ENCODE data around the gene TRIM63. TPM values are rescaled to one million over a fixed set of nuclear protein-coding genes. Genes with fewer than 3 reads are reported as not detected.

TRIM63 gene
- total RNA-seq, 3 donors from 2014 or later (not counting 1 experiment from before 2014, with no cell fraction given): not detected

- Histone ChIP-seq H3K27me3 (ENCODE audit: control insufficient read depth, insufficient read depth, low read length) (no peaks in the 10 kb centered on the region), H3K36me3 (ENCODE audit: control insufficient read depth, insufficient read depth, low read length) (no peaks in the 10 kb centered on the region), H3K27ac (ENCODE audit: low read length) (no peak within 1 kb of the TSS), H3K9me3 (ENCODE audit: control insufficient read depth, insufficient read depth, low read length) (no peaks in the 10 kb centered on the region), H3K4me3 (ENCODE audit: low read length) (no peak within 1 kb of the TSS), H3K4me1 (ENCODE audit: control insufficient read depth, insufficient read depth, low read length) (peaks cover 6% of the 10 kb centered on the region)
- Mint-ChIP-seq H3K27ac (no peak within 1 kb of the TSS), H3K27me3 (ENCODE audit: low read depth in 2 of 2) (peaks cover 0 to 10% of the 10 kb centered on the region in 2 donors), H3K36me3 (no peaks in the 10 kb centered on the region), H3K4me3 (no peak within 1 kb of the TSS), H3K4me1 (peaks cover 5 to 8% of the 10 kb centered on the region in 2 donors), H3K9me3 (no peaks in the 10 kb centered on the region)
- intact Hi-C loops (cut with micrococcal nuclease): no loop called here
- TF ChIP-seq CTCF (IDR thresholded peaks at IDR 0.05): no peak
- 72% methylated on average over 15 of the region's 15 CpGs for WGBS (ENCODE audit: insufficient coverage)
- DNase-seq (no peak), ATAC-seq (no peak)
Measured at GRCh38 chr1:26021647-26022403, 45.6 kb downstream of the TRIM63 start, which contains the start of gene EXTL1. EXTL1 (plus strand) TSS chr1:26021775; CDS start chr1:26022647, 872 bp downstream.

DNA sequence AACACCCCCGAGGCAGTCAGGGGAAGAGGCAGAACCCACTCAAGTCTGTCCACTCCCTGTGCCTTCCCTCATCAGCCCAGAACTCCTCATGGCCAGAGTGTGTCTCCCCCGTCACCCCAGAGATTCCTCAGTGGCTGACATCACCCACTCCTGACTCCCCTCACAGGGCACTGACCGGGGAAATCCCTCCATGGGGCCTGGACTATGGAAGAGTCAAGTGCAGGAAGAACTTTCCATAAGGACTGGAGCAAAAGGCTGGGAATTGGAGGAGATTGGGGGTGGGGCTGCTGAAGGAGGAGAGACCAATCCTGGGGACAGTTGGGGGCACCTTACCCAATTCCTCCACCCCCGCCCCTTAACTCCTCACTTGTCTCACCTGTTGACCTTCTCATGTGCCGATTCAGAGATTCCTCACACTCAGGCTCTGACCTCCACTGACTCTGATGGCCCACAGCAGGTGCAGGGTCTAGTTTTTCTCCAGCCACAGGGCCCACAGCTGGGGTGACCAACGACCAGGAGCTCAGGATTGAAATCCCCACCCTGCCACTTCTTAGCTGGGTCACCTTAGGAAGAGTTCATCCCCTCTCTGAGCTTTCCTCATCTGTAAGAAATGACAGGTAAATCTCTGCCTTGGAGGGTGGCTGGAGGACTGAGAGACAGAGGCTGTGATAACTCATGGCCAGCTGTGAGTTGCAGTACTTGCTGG, 46.3 kb downstream of the TRIM63 start:
- WGBS (ENCODE audit: insufficient coverage): 79% methylated on average over 6 of the region's 6 CpGs
- H3K4me3 ChIP-seq (ENCODE audit: low read length): no peak overlapping the region
- peaks cover 6% of the 10 kb centered on the region for H3K4me1 ChIP-seq (ENCODE audit: control insufficient read depth, insufficient read depth, low read length)
- Mint-ChIP-seq H3K4me1 (peaks cover 5 to 8% of the 10 kb centered on the region in 2 donors), H3K27me3 (ENCODE audit: low read depth in 2 of 2) (peaks cover 0 to 10% of the 10 kb centered on the region in 2 donors), H3K27ac (no peak overlapping the region), H3K4me3 (no peak overlapping the region), H3K36me3 (no peaks in the 10 kb centered on the region), H3K9me3 (no peaks in the 10 kb centered on the region)
- H3K27ac ChIP-seq (ENCODE audit: low read length): no peak overlapping the region
- H3K27me3 ChIP-seq (ENCODE audit: control insufficient read depth, insufficient read depth, low read length): no peaks in the 10 kb centered on the region
- no peak for DNase-seq
- TF ChIP-seq CTCF (IDR thresholded peaks at IDR 0.05): no peak
- intact Hi-C loops (cut with micrococcal nuclease): no loop called here
- H3K9me3 ChIP-seq (ENCODE audit: control insufficient read depth, insufficient read depth, low read length): no peaks in the 10 kb centered on the region
- H3K36me3 ChIP-seq (ENCODE audit: control insufficient read depth, insufficient read depth, low read length): no peaks in the 10 kb centered on the region
- no peak for ATAC-seq

GRCh38 chr1:26020330-26020768, 47.1 kb downstream of the TRIM63 start:
- Mint-ChIP-seq H3K4me1 (peaks cover 5 to 8% of the 10 kb centered on the region in 2 donors), H3K36me3 (no peaks in the 10 kb centered on the region), H3K27ac (no peak overlapping the region), H3K9me3 (no peaks in the 10 kb centered on the region), H3K4me3 (no peak overlapping the region), H3K27me3 (ENCODE audit: low read depth in 2 of 2) (peaks cover 0 to 10% of the 10 kb centered on the region in 2 donors)
- Histone ChIP-seq H3K4me1 (ENCODE audit: control insufficient read depth, insufficient read depth, low read length) (peaks cover 6% of the 10 kb centered on the region), H3K36me3 (ENCODE audit: control insufficient read depth, insufficient read depth, low read length) (no peaks in the 10 kb centered on the region), H3K4me3 (ENCODE audit: low read length) (no peak overlapping the region), H3K27me3 (ENCODE audit: control insufficient read depth, insufficient read depth, low read length) (no peaks in the 10 kb centered on the region), H3K27ac (ENCODE audit: low read length) (no peak overlapping the region), H3K9me3 (ENCODE audit: control insufficient read depth, insufficient read depth, low read length) (no peaks in the 10 kb centered on the region)
- TF ChIP-seq CTCF (IDR thresholded peaks at IDR 0.05): no peak
- 89% methylated on average over 6 of the region's 6 CpGs for WGBS (ENCODE audit: insufficient coverage)
- DNase-seq (no peak), ATAC-seq (no peak)
- intact Hi-C loops (cut with micrococcal nuclease): no loop called here
